ENCODE data around the gene PTPRJ.

DNA sequence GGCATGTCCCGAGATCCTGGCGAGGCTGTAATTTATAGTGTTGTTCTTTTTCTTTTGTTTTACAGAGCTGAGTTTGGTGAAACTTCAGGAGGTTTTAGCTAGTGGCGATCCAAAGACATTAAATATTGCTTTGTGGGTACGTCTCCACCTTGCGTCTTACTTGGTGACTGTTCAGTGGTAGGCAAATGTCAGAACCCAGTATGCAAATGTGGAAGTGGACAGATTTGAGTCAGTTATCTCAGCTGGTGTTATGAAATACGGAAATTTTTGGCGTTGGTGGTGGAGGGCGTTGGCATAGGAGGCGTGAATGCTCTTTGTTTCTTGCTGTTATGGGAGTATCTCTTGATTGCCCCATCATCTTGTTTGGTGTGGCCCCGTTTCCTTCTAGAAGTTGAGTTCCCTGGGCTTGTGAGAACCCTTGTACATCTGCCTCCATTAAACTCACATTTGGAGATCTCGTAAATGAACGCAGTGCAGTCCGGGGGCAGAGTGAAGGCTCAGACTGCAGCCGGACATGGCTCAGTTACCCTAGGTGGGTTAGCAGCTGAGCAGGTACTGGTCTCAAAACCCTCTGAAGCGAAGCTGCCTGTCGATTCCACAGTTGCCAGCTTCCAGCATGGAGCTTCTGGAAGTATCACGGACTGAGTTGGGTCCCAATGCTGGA, 39.9 kb downstream of the PTPRJ start:
- TF ChIP-seq BHLHE40 (IDR thresholded peaks at IDR 0.05; ENCODE audit: low read depth, low read length) (no peak), POLR2A (IDR thresholded peaks at IDR 0.05; ENCODE audit: low read depth, low read length) (no peak), MAZ (IDR thresholded peaks at IDR 0.05; ENCODE audit: borderline replicate concordance, low read depth, low read length) (no peak), CEBPB (IDR thresholded peaks at IDR 0.05; ENCODE audit: low read depth, low read length) (no peak), MXI1 (IDR thresholded peaks at IDR 0.05; ENCODE audit: borderline replicate concordance, low read depth, low read length) (no peak), MAFK (IDR thresholded peaks at IDR 0.05; ENCODE audit: low read depth, low read length) (no peak), RAD21 (IDR thresholded peaks at IDR 0.05; ENCODE audit: low read length) (no peak), NFE2L2 (IDR thresholded peaks at IDR 0.05; ENCODE audit: low read depth, low read length) (no peak), FOS (IDR thresholded peaks at IDR 0.05; ENCODE audit: low read depth, low read length) (no peak)
- TF ChIP-seq, protein P1, sequence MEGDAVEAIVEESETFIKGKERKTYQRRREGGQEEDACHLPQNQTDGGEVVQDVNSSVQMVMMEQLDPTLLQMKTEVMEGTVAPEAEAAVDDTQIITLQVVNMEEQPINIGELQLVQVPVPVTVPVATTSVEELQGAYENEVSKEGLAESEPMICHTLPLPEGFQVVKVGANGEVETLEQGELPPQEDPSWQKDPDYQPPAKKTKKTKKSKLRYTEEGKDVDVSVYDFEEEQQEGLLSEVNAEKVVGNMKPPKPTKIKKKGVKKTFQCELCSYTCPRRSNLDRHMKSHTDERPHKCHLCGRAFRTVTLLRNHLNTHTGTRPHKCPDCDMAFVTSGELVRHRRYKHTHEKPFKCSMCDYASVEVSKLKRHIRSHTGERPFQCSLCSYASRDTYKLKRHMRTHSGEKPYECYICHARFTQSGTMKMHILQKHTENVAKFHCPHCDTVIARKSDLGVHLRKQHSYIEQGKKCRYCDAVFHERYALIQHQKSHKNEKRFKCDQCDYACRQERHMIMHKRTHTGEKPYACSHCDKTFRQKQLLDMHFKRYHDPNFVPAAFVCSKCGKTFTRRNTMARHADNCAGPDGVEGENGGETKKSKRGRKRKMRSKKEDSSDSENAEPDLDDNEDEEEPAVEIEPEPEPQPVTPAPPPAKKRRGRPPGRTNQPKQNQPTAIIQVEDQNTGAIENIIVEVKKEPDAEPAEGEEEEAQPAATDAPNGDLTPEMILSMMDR (conservative IDR thresholded peaks at IDR 0.05; ENCODE audit: low read depth, low read length): no peak
